CD14-positive monocyte (primary cell): ENCODE measurements around the gene CDHR2. TPM values are rescaled to one million over a fixed set of nuclear protein-coding genes. Genes with fewer than 3 reads are reported as not detected.
A peak's percentile ranks its signal among the peaks of the same experiment; 100 is the strongest.

Source experiments
- DNase-seq, 3 donors: peaks; one replicate each; pipeline ENCODE4 v3.0.0-alpha.2; 2011 to 2022
- H2AFZ ChIP-seq: 2 replicates; pipeline ENCODE4 v1.6.0; 2012; ENCODE audit warnings: mild to moderate bottlenecking, low read depth, low read length, inconsistent platforms; ENCODE audit not compliant: insufficient read depth, poor library complexity, severe bottlenecking
- H3K27ac ChIP-seq, 2 donors: 1 replicate in 1 of 2; 2 replicates in 1 of 2; pipeline ENCODE4 v1.5.1; 2012 to 2013; ENCODE audit warnings: low read length in 2 of 2, control low read depth in 1 of 2, inconsistent platforms in 1 of 2, low read depth in 1 of 2, mild to moderate bottlenecking in 1 of 2
- H3K27me3 ChIP-seq, 2 donors: one replicate each; pipeline versions ENCODE4 v1.6.0 to v1.6.1; 2011 to 2013; ENCODE audit warnings: low read length in 2 of 2; ENCODE audit not compliant: control insufficient read depth in 2 of 2, insufficient read depth in 2 of 2
- H3K36me3 ChIP-seq, 2 donors: replicated peaks in 1 of 2; 1 replicate in 1 of 2; 2 replicates in 1 of 2; pipeline versions ENCODE4 v1.5.1 to v1.6.1; 2012 to 2013; ENCODE audit warnings: low read length in 2 of 2, control low read depth in 1 of 2, inconsistent platforms in 1 of 2, mild to moderate bottlenecking in 1 of 2; ENCODE audit not compliant: insufficient read depth in 2 of 2, control insufficient read depth in 1 of 2
- H3K4me1 ChIP-seq, 2 donors: 1 replicate in 1 of 2; 2 replicates in 1 of 2; pipeline versions ENCODE4 v1.5.1 to v1.6.1; 2012 to 2013; ENCODE audit warnings: low read length in 2 of 2, control low read depth in 1 of 2, inconsistent platforms in 1 of 2, mild to moderate bottlenecking in 1 of 2, moderate library complexity in 1 of 2; ENCODE audit not compliant: insufficient read depth in 2 of 2, control insufficient read depth in 1 of 2
- H3K4me2 ChIP-seq: replicated peaks from 2 replicates; pipeline ENCODE3; 2012; ENCODE audit warnings: low read length, moderate library complexity, mild to moderate bottlenecking; ENCODE audit not compliant: poor library complexity, severe bottlenecking; ENCODE audit errors: extremely low read depth
- H3K4me3 ChIP-seq, 3 experiments: fragments of 200-600 bp in 1 of 3; sonication (generic) in 1 of 3; replicated peaks in 1 of 3; 1 replicate in 2 of 3; 2 replicates in 1 of 3; pipeline ENCODE4 v1.5.1; 2011 to 2013; ENCODE audit warnings: low read length in 3 of 3, mild to moderate bottlenecking in 3 of 3, control low read depth in 2 of 3, low read depth in 2 of 3, inconsistent platforms in 1 of 3, moderate library complexity in 1 of 3
- H3K79me2 ChIP-seq: 2 replicates; pipeline ENCODE4 v1.6.0; 2012; ENCODE audit warnings: mild to moderate bottlenecking, control low read depth, inconsistent platforms, low read length, moderate library complexity; ENCODE audit not compliant: insufficient read depth
- H3K9ac ChIP-seq: 2 replicates; pipeline ENCODE4 v1.6.0; 2017; ENCODE audit warnings: low read length, mild to moderate bottlenecking; ENCODE audit not compliant: insufficient read depth, poor library complexity, severe bottlenecking
- H3K9me3 ChIP-seq, 2 donors: replicated peaks in 1 of 2; 1 replicate in 1 of 2; 2 replicates in 1 of 2; pipeline versions ENCODE4 v1.5.1 to v1.6.1; 2012 to 2013; ENCODE audit warnings: low read length in 2 of 2, control low read depth in 1 of 2; ENCODE audit not compliant: control insufficient read depth in 1 of 2, insufficient read depth in 1 of 2
- H4K20me1 ChIP-seq: 2 replicates; pipeline ENCODE4 v1.6.0; 2012; ENCODE audit warnings: mild to moderate bottlenecking, low read length, control low read depth, moderate library complexity; ENCODE audit not compliant: insufficient read depth
- H3K27ac Mint-ChIP-seq, 7 donors: one replicate each; pipeline ENCODE4 v1.8.0; 2020; ENCODE audit warnings: mild to moderate bottlenecking in 7 of 7, mixed read lengths in 7 of 7, moderate library complexity in 6 of 7, inconsistent platforms in 2 of 7
- H3K27me3 Mint-ChIP-seq, 3 donors: one replicate each; pipeline ENCODE4 v1.8.0; 2021 to 2022; ENCODE audit warnings: low read depth in 3 of 3, mild to moderate bottlenecking in 3 of 3, mixed read lengths in 3 of 3, moderate library complexity in 3 of 3, inconsistent platforms in 1 of 3
- H3K36me3 Mint-ChIP-seq, 2 donors: one replicate each; pipeline ENCODE4 v1.8.0; 2020; ENCODE audit warnings: mixed read lengths in 2 of 2, inconsistent platforms in 1 of 2, mild to moderate bottlenecking in 1 of 2
- H3K4me1 Mint-ChIP-seq: one replicate; pipeline ENCODE4 v1.8.0; 2020; ENCODE audit warnings: mild to moderate bottlenecking, mixed read lengths
- H3K4me3 Mint-ChIP-seq, 2 donors: one replicate each; pipeline ENCODE4 v1.8.0; 2020; ENCODE audit warnings: mild to moderate bottlenecking in 2 of 2, mixed read lengths in 2 of 2, moderate library complexity in 1 of 2
- H3K9me3 Mint-ChIP-seq, 7 donors: one replicate each; pipeline ENCODE4 v1.8.0; 2020 to 2022; ENCODE audit warnings: mixed read lengths in 7 of 7, mild to moderate bottlenecking in 6 of 7, moderate library complexity in 6 of 7, inconsistent platforms in 2 of 7
- WGBS: methylation state at CpG from one replicate; pipeline ENCODE4 v1.1.5; 2013; ENCODE audit warnings: missing lambda C conversion rate; ENCODE audit not compliant: insufficient coverage; 5-methylcytosine and 5-hydroxymethylcytosine counted together
- intact Hi-C, 2 donors: fragments of 100-400 bp; cut with micrococcal nuclease; formaldehyde crosslinking; loops; one replicate each; pipeline versions ENCODE4 v1.15.0 to v1.15.1; 2023
- polyA plus RNA-seq, 3 donors: library from polyadenylated mRNA; depleted of rRNA in 1 of 3; unstranded in 2 of 3; stranded (reverse) in 1 of 3; fragments of 300-500 nt in 2 of 3; fragments of >200 nt in 1 of 3; fragmentation: Illumina TruSeq in 2 of 3; gene quantifications; 1 replicate in 2 of 3; 2 replicates in 1 of 3; pipeline ENCODE4 v1.2.3, GENCODE V29; 2012 to 2021
- TF ChIP-seq, protein P1 (sequence below): fragments of 200-600 bp; IDR thresholded peaks from one replicate; pipeline ENCODE4 v1.8.0; 2022; ENCODE audit warnings: antibody characterized with exemption, mild to moderate bottlenecking

CDHR2 gene
- polyA plus RNA-seq, 3 donors: 0.12 TPM; not detected in 2

DNA sequence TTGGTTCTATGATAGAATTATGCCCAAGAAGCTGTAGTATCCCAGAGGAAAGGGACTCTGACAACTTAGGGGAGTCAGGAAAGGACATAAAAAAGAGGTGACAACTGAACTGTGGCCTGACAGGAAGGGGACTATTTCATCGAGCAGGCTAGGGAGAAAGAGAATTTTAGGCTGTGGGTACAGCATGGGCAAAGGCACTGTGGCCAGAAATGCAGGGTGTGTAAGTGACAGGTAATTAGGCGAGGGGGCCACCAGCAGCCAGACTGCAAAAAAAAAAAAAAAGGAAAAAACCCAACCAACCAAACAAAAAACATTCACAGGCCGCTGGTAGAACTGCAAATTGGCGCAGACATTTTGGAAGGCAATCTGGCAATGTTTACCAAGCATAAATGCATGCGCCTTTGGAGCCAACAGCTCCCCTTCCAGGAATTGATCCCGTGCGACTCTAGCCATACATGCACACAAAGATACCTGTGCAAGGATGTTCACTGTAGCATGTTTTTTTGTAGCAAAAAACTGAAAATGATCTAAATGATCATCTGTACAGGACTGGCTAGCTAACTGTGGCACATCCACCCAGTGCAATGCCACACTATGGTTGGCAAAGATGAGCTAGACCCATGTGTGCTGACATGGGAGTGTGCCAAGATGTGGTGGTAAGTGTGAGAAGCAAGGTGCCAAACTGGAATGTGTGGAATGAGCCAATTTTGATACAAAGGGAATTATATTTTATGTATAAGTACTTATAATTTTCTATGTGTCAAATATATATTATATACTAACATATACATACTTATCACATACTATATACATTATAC is 82.5 kb downstream of the CDHR2 start:
- DNase-seq: no peak
- TF ChIP-seq, protein P1, sequence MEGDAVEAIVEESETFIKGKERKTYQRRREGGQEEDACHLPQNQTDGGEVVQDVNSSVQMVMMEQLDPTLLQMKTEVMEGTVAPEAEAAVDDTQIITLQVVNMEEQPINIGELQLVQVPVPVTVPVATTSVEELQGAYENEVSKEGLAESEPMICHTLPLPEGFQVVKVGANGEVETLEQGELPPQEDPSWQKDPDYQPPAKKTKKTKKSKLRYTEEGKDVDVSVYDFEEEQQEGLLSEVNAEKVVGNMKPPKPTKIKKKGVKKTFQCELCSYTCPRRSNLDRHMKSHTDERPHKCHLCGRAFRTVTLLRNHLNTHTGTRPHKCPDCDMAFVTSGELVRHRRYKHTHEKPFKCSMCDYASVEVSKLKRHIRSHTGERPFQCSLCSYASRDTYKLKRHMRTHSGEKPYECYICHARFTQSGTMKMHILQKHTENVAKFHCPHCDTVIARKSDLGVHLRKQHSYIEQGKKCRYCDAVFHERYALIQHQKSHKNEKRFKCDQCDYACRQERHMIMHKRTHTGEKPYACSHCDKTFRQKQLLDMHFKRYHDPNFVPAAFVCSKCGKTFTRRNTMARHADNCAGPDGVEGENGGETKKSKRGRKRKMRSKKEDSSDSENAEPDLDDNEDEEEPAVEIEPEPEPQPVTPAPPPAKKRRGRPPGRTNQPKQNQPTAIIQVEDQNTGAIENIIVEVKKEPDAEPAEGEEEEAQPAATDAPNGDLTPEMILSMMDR: no peak
- H3K4me2 ChIP-seq: no peak overlapping the region
- no peak overlapping the region for H3K27ac ChIP-seq
- H3K27me3 ChIP-seq: peaks cover 41 to 76% of the 10 kb centered on the region in 2 donors
- peak overlapping the region in 1 of 2 donors; percentile 89 for H3K4me3 Mint-ChIP-seq
- no peak overlapping the region for H3K27ac Mint-ChIP-seq
- H3K9me3 Mint-ChIP-seq: peaks cover 0 to 17% (median 6%) of the 10 kb centered on the region in 7 donors
- no peak overlapping the region for H3K9ac ChIP-seq
- no peaks in the 10 kb centered on the region for H3K79me2 ChIP-seq
- peaks cover 11% of the 10 kb centered on the region for H3K4me1 Mint-ChIP-seq
- no peak overlapping the region for H2AFZ ChIP-seq
- 72% methylated on average over 4 of the region's 7 CpGs for WGBS
- H3K36me3 ChIP-seq: no peaks in the 10 kb centered on the region
- peaks cover 0 to 9% of the 10 kb centered on the region in 2 donors for H3K9me3 ChIP-seq
- H3K27me3 Mint-ChIP-seq: peaks cover 72 to 88% (median 76%) of the 10 kb centered on the region in 3 donors
- H3K4me3 ChIP-seq: no peak overlapping the region
- H3K36me3 Mint-ChIP-seq: peaks cover 0 to 4% of the 10 kb centered on the region in 2 donors
- intact Hi-C loops: no loop called here
- no peaks in the 10 kb centered on the region for H4K20me1 ChIP-seq
- peaks cover 0 to 5% of the 10 kb centered on the region in 2 donors for H3K4me1 ChIP-seq

DNA sequence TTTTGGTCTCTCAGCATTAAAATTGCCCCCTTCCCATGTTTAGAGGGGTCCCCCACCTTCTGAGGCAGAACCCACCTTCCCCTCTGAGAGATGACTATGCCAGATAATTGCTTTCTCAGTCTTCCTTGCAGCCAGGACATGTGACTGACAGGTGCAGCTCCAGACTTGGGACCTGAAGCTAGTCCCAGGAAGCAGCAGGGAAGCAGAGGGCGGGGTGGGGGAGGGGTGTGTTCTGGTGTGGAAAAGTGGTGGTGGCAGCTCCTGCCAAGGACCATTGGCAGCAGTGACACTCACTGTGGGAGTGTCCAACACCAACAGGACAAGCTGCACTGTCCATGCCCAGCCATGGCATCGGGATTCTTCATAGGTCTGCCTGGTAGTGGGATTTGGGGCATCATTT is 83.6 kb downstream of the CDHR2 start:
- WGBS: 72% methylated on average over 2 of the region's 2 CpGs
- intact Hi-C loops: no loop called here

More for the DNA sequence above, 83.6 kb downstream of the CDHR2 start:
- Histone ChIP-seq H3K27me3 (peaks cover 41 to 65% of the 10 kb centered on the region in 2 donors), H3K4me3 (no peak overlapping the region), H3K4me1 (peaks cover 0 to 5% of the 10 kb centered on the region in 2 donors), H4K20me1 (no peaks in the 10 kb centered on the region), H3K9me3 (peaks cover 0 to 9% of the 10 kb centered on the region in 2 donors), H3K4me2 (no peak overlapping the region), H3K9ac (no peak overlapping the region), H3K79me2 (no peaks in the 10 kb centered on the region), H2AFZ (no peak overlapping the region), H3K36me3 (no peaks in the 10 kb centered on the region), H3K27ac (no peak overlapping the region)
- Mint-ChIP-seq H3K27me3 (peaks cover 66 to 83% (median 69%) of the 10 kb centered on the region in 3 donors), H3K4me1 (peaks cover 11% of the 10 kb centered on the region), H3K4me3 (peak overlapping the region in 1 of 2 donors; percentile 44), H3K9me3 (peaks cover 0 to 17% (median 6%) of the 10 kb centered on the region in 7 donors), H3K36me3 (peaks cover 0 to 4% of the 10 kb centered on the region in 2 donors), H3K27ac (peak overlapping the region in 1 of 7 donors; percentile 26)
- TF ChIP-seq, protein P1: no peak
- no peak for DNase-seq
